Esophagus muscularis mucosa (tissue), 4 donors: ENCODE data around the gene HADH. TPM values are rescaled to one million over a fixed set of nuclear protein-coding genes. Genes with fewer than 3 reads are reported as not detected.
"Not testable (repeated sequence)": the region's sequence is repeated elsewhere in the genome, so short reads cannot be mapped to it uniquely, and the experiment has no call there.

Experiments used
- DNase-seq: peaks from one replicate; pipeline ENCODE4 v3.0.0-alpha.2; 2017; ENCODE audit errors: extremely low spot score
- H3K27ac ChIP-seq, 4 donors: fragments of 200-600 bp; sonication (generic); replicated peaks in 1 of 4; 1 replicate in 3 of 4; 2 replicates in 1 of 4; pipeline ENCODE4 v1.5.1; 2016 to 2019; ENCODE audit warnings: mild to moderate bottlenecking in 1 of 4
- H3K27me3 ChIP-seq, 4 donors: fragments of 200-600 bp; sonication (generic); one replicate each; pipeline versions ENCODE4 v1.5.1 to v1.6.0; 2016 to 2019
- H3K36me3 ChIP-seq, 4 donors: fragments of 200-600 bp; sonication (generic); one replicate each; pipeline ENCODE4 v1.5.1; 2016 to 2019
- H3K4me1 ChIP-seq, 4 donors: fragments of 200-600 bp; sonication (generic); one replicate each; pipeline ENCODE4 v1.5.1; 2016 to 2019
- H3K4me3 ChIP-seq, 4 donors: fragments of 200-600 bp; sonication (generic); 1 replicate in 2 of 4; 2 replicates in 2 of 4; pipeline ENCODE4 v1.5.1; 2016 to 2019; ENCODE audit warnings: mild to moderate bottlenecking in 4 of 4, moderate library complexity in 1 of 4
- H3K9me3 ChIP-seq, 4 donors: fragments of 200-600 bp; sonication (generic); 1 replicate in 3 of 4; 2 replicates in 1 of 4; pipeline ENCODE4 v1.5.1; 2016 to 2019
- CTCF ChIP-seq, 3 experiments: fragments of 200-600 bp in 2 of 3; fragments of 450-650 bp in 1 of 3; sonication (generic) in 2 of 3; IDR thresholded peaks; one replicate each; pipeline ENCODE4 v1.5.1; 2017 to 2019; ENCODE audit warnings: antibody characterized with exemption in 3 of 3, mild to moderate bottlenecking in 2 of 3, moderate library complexity in 1 of 3
- EP300 ChIP-seq: sonication (generic); formaldehyde crosslinking; IDR thresholded peaks from one replicate; pipeline ENCODE4 v1.6.1; 2017; ENCODE audit warnings: antibody characterized with exemption
- POLR2A ChIP-seq: fragments of 450-650 bp; IDR thresholded peaks from one replicate; pipeline ENCODE4 v1.6.1; 2017; ENCODE audit warnings: antibody characterized with exemption, moderate library complexity, mild to moderate bottlenecking, low read depth
- POLR2AphosphoS5 ChIP-seq, 2 donors: sonication (generic); formaldehyde crosslinking; IDR thresholded peaks; one replicate each; pipeline ENCODE4 v1.6.1; 2017; ENCODE audit warnings: antibody characterized with exemption in 2 of 2
- WGBS: methylation state at CpG from one replicate; pipeline ENCODE4 v1.1.5; 2018; 5-methylcytosine and 5-hydroxymethylcytosine counted together
- intact Hi-C: fragments of 100-400 bp; cut with DNase I; formaldehyde crosslinking; loops from one replicate; pipeline ENCODE4 v1.15.1; 2023
- total RNA-seq, 4 donors: library from RNA; depleted of rRNA; stranded (reverse); fragments of >200 nt; gene quantifications; one replicate each; pipeline versions ENCODE4 v1.1.0 to v1.2.1, GENCODE V29; 2016

The HADH gene
- total RNA-seq, 4 donors from 2014 or later = 60.8 to 176 (median 108) TPM

- DNase-seq = no peak
- WGBS = 28% methylated on average over 3 of the region's 3 CpGs
- Histone ChIP-seq H3K27me3 (no peaks in the 10 kb centered on the region), H3K9me3 (no peaks in the 10 kb centered on the region), H3K36me3 (no peaks in the 10 kb centered on the region), H3K27ac (peak overlapping the region in 3 of 4 donors; percentile 43 to 60 (median 45)), H3K4me3 (no peak overlapping the region), H3K4me1 (peaks cover 5 to 40% (median 36%) of the 10 kb centered on the region in 4 donors)
- intact Hi-C loops = no loop called here
- TF ChIP-seq EP300 (no peak), POLR2A (no peak), POLR2AphosphoS5 (IDR thresholded peaks at IDR 0.05) (peak in 1 of 2 donors; percentile 28)
These were observed 56.0 kb downstream of the HADH start for GRCh38 chr4:108045687-108046024.

GRCh38 chr4:108047199-108047598, 57.5 kb downstream of the HADH start:
- TF ChIP-seq CTCF (IDR thresholded peaks at IDR 0.05) (no peak), POLR2A (no peak), EP300 (no peak)
- peaks cover 5 to 40% (median 36%) of the 10 kb centered on the region in 4 donors for H3K4me1 ChIP-seq
- intact Hi-C loops = no loop called here
- no peaks in the 10 kb centered on the region for H3K36me3 ChIP-seq
- H3K27me3 ChIP-seq = no peaks in the 10 kb centered on the region
- H3K9me3 ChIP-seq = no peaks in the 10 kb centered on the region
- H3K4me3 ChIP-seq = no peak overlapping the region
- peak overlapping the region in 1 of 4 donors; percentile 34 for H3K27ac ChIP-seq
- WGBS = 72% methylated on average over 2 of the region's 2 CpGs
- no peak for DNase-seq

GRCh38 chr4:108048157-108048556, 58.5 kb downstream of the HADH start:
- H3K27ac ChIP-seq = no peak overlapping the region
- H3K9me3 ChIP-seq = no peaks in the 10 kb centered on the region
- intact Hi-C loops = no loop called here
- no peak overlapping the region for H3K4me3 ChIP-seq
- H3K36me3 ChIP-seq = no peaks in the 10 kb centered on the region
- no peak for TF ChIP-seq CTCF (IDR thresholded peaks at IDR 0.05)
- TF ChIP-seq EP300 = no peak
- TF ChIP-seq POLR2AphosphoS5 (IDR thresholded peaks at IDR 0.05) = no peak
- no peak for TF ChIP-seq POLR2A
- WGBS = 52% methylated on average over 6 of the region's 6 CpGs
- H3K4me1 ChIP-seq = peaks cover 5 to 40% (median 36%) of the 10 kb centered on the region in 4 donors
- DNase-seq = no peak
- no peaks in the 10 kb centered on the region for H3K27me3 ChIP-seq

GRCh38 chr4:108048997-108049396, 59.3 kb downstream of the HADH start:
- Histone ChIP-seq H3K4me1 (peaks cover 5 to 40% (median 36%) of the 10 kb centered on the region in 4 donors), H3K27ac (no peak overlapping the region), H3K9me3 (no peaks in the 10 kb centered on the region), H3K36me3 (no peaks in the 10 kb centered on the region), H3K27me3 (no peaks in the 10 kb centered on the region), H3K4me3 (no peak overlapping the region)
- intact Hi-C loops = no loop called here
- 88% methylated on average over 7 of the region's 7 CpGs for WGBS
- DNase-seq = no peak
- no peak for TF ChIP-seq CTCF (IDR thresholded peaks at IDR 0.05)
- no peak for TF ChIP-seq EP300
- no peak for TF ChIP-seq POLR2A
- TF ChIP-seq POLR2AphosphoS5 (IDR thresholded peaks at IDR 0.05) = no peak

GRCh38 chr4:108049406-108049805, 59.7 kb downstream of the HADH start:
- Histone ChIP-seq H3K36me3 (no peaks in the 10 kb centered on the region), H3K9me3 (no peaks in the 10 kb centered on the region), H3K4me1 (peaks cover 5 to 39% (median 36%) of the 10 kb centered on the region in 4 donors), H3K27me3 (no peaks in the 10 kb centered on the region), H3K4me3 (no peak overlapping the region), H3K27ac (no peak overlapping the region)
- DNase-seq = no peak
- 80% methylated on average over 5 of the region's 5 CpGs for WGBS
- TF ChIP-seq POLR2A (no peak), CTCF (IDR thresholded peaks at IDR 0.05) (no peak), EP300 (no peak), POLR2AphosphoS5 (IDR thresholded peaks at IDR 0.05) (no peak)
- intact Hi-C loops = no loop called here

- H3K9me3 ChIP-seq, H3K4me3 ChIP-seq, DNase-seq, intact Hi-C loops, H3K36me3 ChIP-seq, H3K27me3 ChIP-seq, H3K27ac ChIP-seq: not testable (repeated sequence)
- H3K4me1 ChIP-seq = peaks cover 5 to 32% (median 30%) of the 10 kb centered on the region in 4 donors
- WGBS = 93% methylated on average over 10 of the region's 10 CpGs
These were observed 60.8 kb downstream of the HADH start for GRCh38 chr4:108050166-108051111.
